Fibroblast of mammary gland (primary cell): ENCODE results near the gene GNAT2.

ENCODE experiments used
- DNase-seq: peaks from one replicate; pipeline ENCODE4 v3.0.0-alpha.2; 2010; ENCODE audit warnings: low read depth
- H3K4me3 ChIP-seq: 2 replicates; pipeline ENCODE4 v1.5.1; 2011; ENCODE audit warnings: low read depth, mild to moderate bottlenecking, low read length, moderate library complexity; ENCODE audit not compliant: control insufficient read depth
- CTCF ChIP-seq: conservative IDR thresholded peaks from 2 replicates; pipeline ENCODE4 v1.5.1; 2011; ENCODE audit warnings: low read depth, low read length, inconsistent platforms; ENCODE audit not compliant: control insufficient read depth, insufficient read depth

Gene GNAT2

GRCh38 chr1:109611308-109611990 lies 8.0 kb downstream of the GNAT2 start:
- no peak for DNase-seq
- no peak for TF ChIP-seq CTCF
- H3K4me3 ChIP-seq: no peak overlapping the region

GRCh38 chr1:109610609-109611307 lies 8.7 kb downstream of the GNAT2 start:
- DNase-seq: no peak
- no peak overlapping the region for H3K4me3 ChIP-seq
- TF ChIP-seq CTCF: no peak

- TF ChIP-seq CTCF: no peak
- no peak overlapping the region for H3K4me3 ChIP-seq
- no peak for DNase-seq
These were observed 9.5 kb downstream of the GNAT2 start for GRCh38 chr1:109609881-109610280.

- no peak for TF ChIP-seq CTCF
- H3K4me3 ChIP-seq: no peak overlapping the region
- no peak for DNase-seq
These were observed 14.0 kb downstream of the GNAT2 start for GRCh38 chr1:109605381-109605780.

GRCh38 chr1:109603229-109603628 lies 16.2 kb downstream of the GNAT2 start:
- TF ChIP-seq CTCF: no peak
- no peak for DNase-seq
- no peak overlapping the region for H3K4me3 ChIP-seq

GRCh38 chr1:109598655-109599054 lies 20.8 kb downstream of the GNAT2 start:
- no peak overlapping the region for H3K4me3 ChIP-seq
- DNase-seq: no peak
- TF ChIP-seq CTCF: no peak
